Sigmoid colon (tissue), 7 donors: ENCODE results near the gene ZNF576. TPM values are rescaled to one million over a fixed set of nuclear protein-coding genes. Genes with fewer than 3 reads are reported as not detected.

ENCODE experiments used
- DNase-seq: peaks from one replicate; pipeline ENCODE4 v3.0.0-alpha.2; 2019
- H3K27ac ChIP-seq, 4 donors: fragments of 200-600 bp; sonication (generic); one replicate each; pipeline ENCODE4 v1.5.1; 2016 to 2019; ENCODE audit warnings: mild to moderate bottlenecking in 1 of 4
- H3K27me3 ChIP-seq, 3 donors: fragments of 200-600 bp; sonication (generic); one replicate each; pipeline ENCODE4 v1.5.1; 2019; ENCODE audit warnings: mild to moderate bottlenecking in 1 of 3
- H3K36me3 ChIP-seq, 4 donors: fragments of 200-600 bp; sonication (generic); one replicate each; pipeline ENCODE4 v1.5.1; 2016 to 2019
- H3K4me1 ChIP-seq, 4 donors: fragments of 200-600 bp; sonication (generic); one replicate each; pipeline ENCODE4 v1.5.1; 2017 to 2019
- H3K4me3 ChIP-seq, 4 donors: fragments of 200-600 bp; sonication (generic); one replicate each; pipeline ENCODE4 v1.5.1; 2017 to 2019; ENCODE audit warnings: mild to moderate bottlenecking in 2 of 4, moderate library complexity in 1 of 4
- H3K9me3 ChIP-seq, 4 donors: fragments of 200-600 bp in 3 of 4; sonication (generic) in 3 of 4; one replicate each; pipeline versions ENCODE4 v1.5.1 to v1.6.1; 2013 to 2019
- EP300 ChIP-seq, 4 donors: sonication (generic); formaldehyde crosslinking; IDR thresholded peaks; one replicate each; pipeline ENCODE4 v1.6.1; 2017; ENCODE audit warnings: antibody characterized with exemption in 4 of 4
- POLR2A ChIP-seq, 2 donors: fragments of 450-650 bp; IDR thresholded peaks; one replicate each; pipeline ENCODE4 v1.6.1; 2016; ENCODE audit warnings: antibody characterized with exemption in 2 of 2, mild to moderate bottlenecking in 2 of 2, moderate library complexity in 2 of 2
- POLR2AphosphoS5 ChIP-seq, 4 donors: sonication (generic); formaldehyde crosslinking; IDR thresholded peaks; one replicate each; pipeline ENCODE4 v1.6.1; 2017; ENCODE audit warnings: antibody characterized with exemption in 4 of 4
- WGBS, 2 donors: extraction: QIAGEN DNeasy Blood & Tissue Kit; methylation state at CpG; one replicate each; pipeline ENCODE4 v1.1.7; 2013; 5-methylcytosine and 5-hydroxymethylcytosine counted together
- intact Hi-C: fragments of 100-400 bp; cut with DNase I; formaldehyde crosslinking; loops from one replicate; pipeline ENCODE4 v1.15.1; 2023
- polyA plus RNA-seq, 3 donors: library from polyadenylated mRNA; stranded (reverse); fragments of 200-250 nt; gene quantifications; one replicate each; pipeline ENCODE4 v1.2.3, GENCODE V29; 2013
- total RNA-seq, 4 donors: library from RNA; depleted of rRNA; stranded (reverse); fragments of >200 nt; gene quantifications; one replicate each; pipeline ENCODE4 v1.1.0, GENCODE V29; 2016
- TF ChIP-seq, protein P1 (sequence below), 4 experiments: fragments of 450-650 bp in 3 of 4; fragments of 200-600 bp in 1 of 4; IDR thresholded peaks; one replicate each; pipeline ENCODE4 v1.5.1; 2016 to 2019; ENCODE audit warnings: antibody characterized with exemption in 4 of 4, mild to moderate bottlenecking in 3 of 4, moderate library complexity in 2 of 4
- donor health status: healthy with polysubstance abuse.
- donor health status: Bipolar disorder and iron deficiency.
- donor health status: healthy.

Gene ZNF576
- total and polyA plus RNA-seq, 7 donors: 12.1 to 23.3 (median 16.1) TPM

DNA sequence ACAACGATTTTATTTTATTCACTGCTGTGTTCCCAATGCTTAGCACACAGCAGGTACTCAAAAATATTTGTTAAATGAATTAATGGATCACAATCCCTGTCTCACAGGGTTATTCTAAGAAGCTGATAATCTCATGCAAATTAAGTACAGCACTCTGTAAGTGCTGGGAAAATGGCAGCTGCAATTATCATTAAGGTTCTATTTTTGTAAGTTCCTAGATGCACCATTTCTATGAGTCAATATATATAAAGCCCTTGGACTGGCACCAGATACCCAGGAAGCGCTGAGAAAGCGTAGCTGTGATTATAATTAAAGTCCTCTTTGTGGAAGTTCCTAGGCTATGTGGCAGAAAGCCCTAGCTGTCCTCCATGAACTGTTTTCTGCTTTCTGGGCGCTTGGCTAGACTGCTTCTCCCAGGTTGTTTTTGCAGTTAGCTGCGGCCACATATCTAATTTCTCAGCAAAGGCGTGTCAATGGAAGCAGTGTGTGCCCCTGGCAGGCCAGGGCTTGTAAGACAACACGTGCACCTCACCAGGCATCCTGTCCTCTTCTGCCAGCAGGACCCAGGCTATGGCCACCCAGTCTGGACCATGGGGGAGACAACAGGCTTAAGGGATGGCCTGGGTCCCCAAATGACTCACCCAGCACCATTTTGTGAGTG, 10.3 kb downstream of the ZNF576 start:
- H3K36me3 ChIP-seq: peaks cover 0 to 38% (median 10%) of the 10 kb centered on the region in 4 donors
- no peak for DNase-seq
- H3K27me3 ChIP-seq: no peaks in the 10 kb centered on the region
- no peak overlapping the region for H3K27ac ChIP-seq
- H3K4me3 ChIP-seq: no peak overlapping the region
- H3K4me1 ChIP-seq: no peaks in the 10 kb centered on the region
- no peaks in the 10 kb centered on the region for H3K9me3 ChIP-seq
- WGBS, 2 donors: 89 to 95% methylated on average over 7 of the region's 7 CpGs
- TF ChIP-seq POLR2A (IDR thresholded peaks at IDR 0.05) (no peak), POLR2AphosphoS5 (IDR thresholded peaks at IDR 0.05) (no peak), EP300 (IDR thresholded peaks at IDR 0.05) (no peak)
- TF ChIP-seq, protein P1, sequence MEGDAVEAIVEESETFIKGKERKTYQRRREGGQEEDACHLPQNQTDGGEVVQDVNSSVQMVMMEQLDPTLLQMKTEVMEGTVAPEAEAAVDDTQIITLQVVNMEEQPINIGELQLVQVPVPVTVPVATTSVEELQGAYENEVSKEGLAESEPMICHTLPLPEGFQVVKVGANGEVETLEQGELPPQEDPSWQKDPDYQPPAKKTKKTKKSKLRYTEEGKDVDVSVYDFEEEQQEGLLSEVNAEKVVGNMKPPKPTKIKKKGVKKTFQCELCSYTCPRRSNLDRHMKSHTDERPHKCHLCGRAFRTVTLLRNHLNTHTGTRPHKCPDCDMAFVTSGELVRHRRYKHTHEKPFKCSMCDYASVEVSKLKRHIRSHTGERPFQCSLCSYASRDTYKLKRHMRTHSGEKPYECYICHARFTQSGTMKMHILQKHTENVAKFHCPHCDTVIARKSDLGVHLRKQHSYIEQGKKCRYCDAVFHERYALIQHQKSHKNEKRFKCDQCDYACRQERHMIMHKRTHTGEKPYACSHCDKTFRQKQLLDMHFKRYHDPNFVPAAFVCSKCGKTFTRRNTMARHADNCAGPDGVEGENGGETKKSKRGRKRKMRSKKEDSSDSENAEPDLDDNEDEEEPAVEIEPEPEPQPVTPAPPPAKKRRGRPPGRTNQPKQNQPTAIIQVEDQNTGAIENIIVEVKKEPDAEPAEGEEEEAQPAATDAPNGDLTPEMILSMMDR (IDR thresholded peaks at IDR 0.05): no peak
- intact Hi-C loops: no loop called here

DNA sequence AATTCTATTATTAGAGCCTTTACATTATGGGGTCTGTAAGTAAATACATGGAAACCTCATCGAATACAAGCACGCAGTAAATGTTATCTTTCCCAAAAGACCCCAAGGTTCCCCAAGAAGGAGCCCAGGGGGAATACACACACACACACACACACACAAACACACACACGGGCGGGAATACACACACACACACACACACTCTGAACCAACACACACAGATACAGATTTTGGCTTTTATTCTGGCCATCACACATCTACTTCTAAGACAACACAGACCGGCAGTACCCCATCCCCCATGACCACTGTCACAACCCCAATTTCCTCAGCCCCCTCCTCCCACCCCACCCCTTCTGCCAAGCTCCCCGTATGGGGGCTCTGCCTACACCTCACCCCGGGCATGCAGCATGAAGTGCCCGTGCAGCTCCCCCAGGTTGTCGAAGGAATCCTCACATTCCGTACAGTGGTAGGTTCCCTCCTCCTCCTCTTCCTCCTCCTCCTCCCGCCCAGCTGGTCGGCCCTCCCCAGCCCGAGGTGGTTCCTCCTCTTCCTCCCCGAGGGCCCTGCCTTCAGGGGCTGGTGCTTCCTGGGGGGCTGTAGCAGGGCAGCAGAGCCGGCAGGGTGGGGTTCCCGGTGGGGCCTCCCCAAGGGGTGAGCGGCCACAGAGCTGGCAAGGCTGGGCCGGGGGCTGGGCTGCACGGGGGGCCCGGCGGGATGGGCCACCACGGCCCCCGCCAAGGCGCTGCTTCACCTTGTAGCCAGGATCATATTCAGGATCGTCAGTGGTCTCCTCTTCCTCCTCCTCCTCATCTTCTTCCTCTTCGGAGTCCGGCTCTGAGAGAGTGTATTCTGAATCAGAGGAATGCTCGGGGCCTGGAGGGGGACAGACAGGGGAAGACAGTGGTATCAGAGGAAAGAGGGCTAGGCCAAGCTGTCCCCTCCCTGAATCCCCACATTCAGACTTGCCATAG, 11.1 kb downstream of the ZNF576 start:
- WGBS, 2 donors: 63 to 85% methylated on average over 28 of the region's 28 CpGs
- DNase-seq: no peak

DNA sequence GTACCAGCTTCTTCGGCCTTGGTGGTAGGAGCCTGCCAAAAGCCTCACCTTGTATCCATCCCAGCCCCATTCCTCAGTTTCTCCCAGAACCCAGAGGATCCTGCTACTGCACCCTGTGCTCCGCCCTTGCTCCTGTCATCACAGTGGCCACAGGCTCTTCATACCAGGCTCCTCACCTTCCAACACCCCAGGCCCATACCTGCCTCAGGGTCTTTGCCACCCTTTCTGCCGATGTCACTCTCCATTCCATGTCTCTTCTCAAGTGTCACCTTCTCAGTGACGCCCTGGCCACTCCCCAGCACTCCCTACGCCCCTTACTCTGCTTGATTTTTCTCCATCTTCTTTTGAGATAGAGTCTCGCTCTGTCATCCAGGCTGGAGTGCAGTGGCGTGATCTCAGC, 13.5 kb downstream of the ZNF576 start:
- Histone ChIP-seq H3K4me1 (peaks cover 0 to under 1% (median 0%) of the 10 kb centered on the region in 4 donors), H3K9me3 (no peaks in the 10 kb centered on the region), H3K27me3 (no peaks in the 10 kb centered on the region), H3K4me3 (no peak overlapping the region), H3K27ac (no peak overlapping the region), H3K36me3 (peaks cover 3 to 53% (median 17%) of the 10 kb centered on the region in 4 donors)
- no peak for DNase-seq
- TF ChIP-seq POLR2A (IDR thresholded peaks at IDR 0.05) (no peak), EP300 (IDR thresholded peaks at IDR 0.05) (no peak), POLR2AphosphoS5 (IDR thresholded peaks at IDR 0.05) (no peak)
- TF ChIP-seq, protein P1 (IDR thresholded peaks at IDR 0.05): no peak
- WGBS, 2 donors: 88 to 91% methylated on average over 7 of the region's 7 CpGs
- intact Hi-C loops: no loop called here

More for the DNA sequence above, 11.1 kb downstream of the ZNF576 start:
- Histone ChIP-seq H3K36me3 (peaks cover 0 to 38% (median 16%) of the 10 kb centered on the region in 4 donors), H3K27ac (no peak overlapping the region), H3K9me3 (no peaks in the 10 kb centered on the region), H3K4me1 (no peaks in the 10 kb centered on the region), H3K4me3 (no peak overlapping the region), H3K27me3 (no peaks in the 10 kb centered on the region)
- intact Hi-C loops: no loop called here
- TF ChIP-seq POLR2A (IDR thresholded peaks at IDR 0.05): no peak
- no peak for TF ChIP-seq POLR2AphosphoS5 (IDR thresholded peaks at IDR 0.05)
- no peak for TF ChIP-seq EP300 (IDR thresholded peaks at IDR 0.05)
- TF ChIP-seq, protein P1 (IDR thresholded peaks at IDR 0.05): no peak

DNA sequence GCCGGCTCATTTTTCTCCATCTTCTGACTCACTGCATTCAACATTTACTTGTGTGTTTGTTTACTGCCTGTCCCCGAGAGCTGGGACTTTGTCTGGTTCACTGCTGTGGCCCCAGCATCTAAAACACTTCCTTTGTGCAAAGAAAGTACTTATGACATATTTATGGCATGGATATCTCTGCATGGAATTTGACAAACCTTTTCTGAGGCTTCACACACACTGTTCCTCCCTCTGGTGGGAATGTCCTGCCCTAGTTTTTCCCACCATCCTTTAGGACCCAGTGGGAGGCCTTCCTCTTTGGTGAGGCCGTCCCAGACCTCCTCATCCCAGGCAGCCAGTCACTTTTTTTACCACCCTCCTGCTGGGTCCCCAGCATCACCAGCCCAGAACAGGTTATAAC, 14.1 kb downstream of the ZNF576 start:
- Histone ChIP-seq H3K4me1 (peaks cover 0 to 6% (median 0%) of the 10 kb centered on the region in 4 donors), H3K36me3 (peaks cover 3 to 53% (median 17%) of the 10 kb centered on the region in 4 donors), H3K27me3 (no peaks in the 10 kb centered on the region), H3K27ac (no peak overlapping the region), H3K9me3 (no peaks in the 10 kb centered on the region), H3K4me3 (no peak overlapping the region)
- no peak for DNase-seq
- TF ChIP-seq, protein P1 (IDR thresholded peaks at IDR 0.05): no peak
- TF ChIP-seq POLR2A (IDR thresholded peaks at IDR 0.05): no peak
- no peak for TF ChIP-seq POLR2AphosphoS5 (IDR thresholded peaks at IDR 0.05)
- TF ChIP-seq EP300 (IDR thresholded peaks at IDR 0.05): no peak
- intact Hi-C loops: no loop called here
- 77 to 80% methylated on average over 3 of the region's 3 CpGs for WGBS, 2 donors
